ENCODE results near the gene CDKN2D.

GRCh38 chr19:10560154-10560553, 8.6 kb downstream of the CDKN2D start:
- no peak for TF ChIP-seq EZH2 (IDR thresholded peaks at IDR 0.05; ENCODE audit: borderline replicate concordance)
- no peak for TF ChIP-seq CTCF (IDR thresholded peaks at IDR 0.05; ENCODE audit: poor library complexity)
- no peak for TF ChIP-seq EZH2phosphoT487 (IDR thresholded peaks at IDR 0.05; ENCODE audit: low read depth, severe bottlenecking, unreplicated experiment)

Data from hepatocyte (in vitro differentiated cells).